ENCODE data around the gene ADCY1. TPM values are rescaled to one million over a fixed set of nuclear protein-coding genes. Genes with fewer than 3 reads are reported as not detected.

ADCY1 gene
- total and polyA plus RNA-seq, 2 donors (not counting 3 experiments of a cell fraction or from before 2014, with no cell fraction given), result 0.52 to 1.6 TPM

- Histone ChIP-seq H3K9me3 (replicated peaks; ENCODE audit: control insufficient read depth, insufficient read depth, low read length) (no peaks in the 10 kb centered on the region), H3K27me3 (ENCODE audit: control insufficient read depth in 2 of 2, insufficient read depth in 2 of 2, low read length in 2 of 2) (no peaks in the 10 kb centered on the region), H3K36me3 (ENCODE audit: control insufficient read depth in 2 of 2, extremely low read depth in 1 of 2, insufficient read depth in 2 of 2, low read length in 2 of 2) (no peaks in the 10 kb centered on the region), H3K4me2 (ENCODE audit: insufficient read depth, low read length) (no peak overlapping the region), H3K79me2 (ENCODE audit: control insufficient read depth, insufficient read depth, low read length) (no peaks in the 10 kb centered on the region), H3K9ac (replicated peaks; ENCODE audit: extremely low read depth, insufficient read depth, low read length) (no peak overlapping the region), H4K20me1 (replicated peaks; ENCODE audit: control insufficient read depth, extremely low read depth, insufficient read depth, low read length) (no peaks in the 10 kb centered on the region), H3K9me1 (replicated peaks; ENCODE audit: control insufficient read depth, extremely low read depth, insufficient read depth, low read length) (no peaks in the 10 kb centered on the region), H3K27ac (ENCODE audit: insufficient read depth, low read depth, low read length) (no peak overlapping the region), H2AFZ (ENCODE audit: low read depth, low read length) (no peak overlapping the region), H3K4me3 (replicated peaks in 1 of 3; ENCODE audit: insufficient read depth in 1 of 3, low read depth in 1 of 3, low read length in 3 of 3) (no peak overlapping the region), H3K4me1 (ENCODE audit: control insufficient read depth, extremely low read depth, insufficient read depth, low read length) (no peaks in the 10 kb centered on the region)
- DNase-seq (ENCODE audit: low read depth, low spot score), result no peak
- dilution Hi-C loops (cut with MboI; ENCODE audit: extremely low pct_ligation_motif_present, low sequenced_read_pairs), result no loop called here
- intact Hi-C loops (cut with micrococcal nuclease), result no loop called here
- no peak for FAIRE-seq
- no peak for TF ChIP-seq MYC (IDR thresholded peaks at IDR 0.05; ENCODE audit: low read depth, low read length)
- no peak for TF ChIP-seq GATA2 (IDR thresholded peaks at IDR 0.05; ENCODE audit: insufficient read depth, insufficient read length, low read depth, low read length)
- no peak for TF ChIP-seq POLR2AphosphoS5 (IDR thresholded peaks at IDR 0.05; ENCODE audit: insufficient read depth, low read depth, low read length)
- TF ChIP-seq EZH2 (IDR thresholded peaks at IDR 0.05; ENCODE audit: borderline replicate concordance, low read depth, low read length, severe bottlenecking), result no peak
- no peak for TF ChIP-seq POLR2A (IDR thresholded peaks at IDR 0.05; ENCODE audit: low read depth, low read length)
- TF ChIP-seq JUN (IDR thresholded peaks at IDR 0.05; ENCODE audit: borderline replicate concordance, insufficient read depth, insufficient read length, low read depth), result no peak
- TF ChIP-seq MAX (IDR thresholded peaks at IDR 0.05; ENCODE audit: insufficient read depth, insufficient read length), result no peak
- TF ChIP-seq CTCF (IDR thresholded peaks at IDR 0.05; ENCODE audit: extremely low read depth in 1 of 2, insufficient read depth in 1 of 2, low read depth in 1 of 2, low read length in 2 of 2), result no peak
- no peak for TF ChIP-seq FOS (IDR thresholded peaks at IDR 0.05; ENCODE audit: borderline replicate concordance, insufficient read depth, low read length)
- BruUV-seq (replicated peaks), result no TSS peak
- ChIA-PET CTCF (no interaction called here), POLR2A (no interaction called here)
These were observed 16.5 kb downstream of the ADCY1 start for GRCh38 chr7:45590679-45591057.

Measured in endothelial cell of umbilical vein (primary cell).